B cell (primary cell): ENCODE measurements around the gene CHMP6. TPM values are rescaled to one million over a fixed set of nuclear protein-coding genes. Genes with fewer than 3 reads are reported as not detected.

Experiments
- ATAC-seq: fragments of 200-7000 bp; cut with Tn5 transposase; one replicate; pipeline ENCODE4 v1.10.0; 2021; ENCODE audit warnings: low read depth, mild to moderate bottlenecking, moderate number of reproducible peaks, moderate library complexity
- CTCF ChIA-PET: fragments of 350-600 bp; sonication (Branson Sonifier 250); formaldehyde crosslinking; loops from one replicate; lab custom pipeline; 2021; ENCODE audit warnings: antibody characterized with exemption, inconsistent platforms; lab: Charles Lee
- POLR2A ChIA-PET: fragments of 350-600 bp; sonication (Branson Sonifier 250); formaldehyde crosslinking; loops from one replicate; lab custom pipeline; 2021; ENCODE audit warnings: antibody characterized with exemption; lab: Charles Lee
- DNase-seq: peaks from one replicate; pipeline ENCODE4 v3.0.0; 2013
- H2AFZ ChIP-seq: 2 replicates; pipeline ENCODE4 v1.6.1; 2012; ENCODE audit warnings: mild to moderate bottlenecking, low read depth, low read length; ENCODE audit not compliant: insufficient read depth, poor library complexity, severe bottlenecking
- H3K27ac ChIP-seq, 2 donors: 1 replicate in 1 of 2; 2 replicates in 1 of 2; pipeline ENCODE4 v1.5.1; 2012 to 2013; ENCODE audit warnings: low read length in 2 of 2, mild to moderate bottlenecking in 2 of 2, moderate library complexity in 1 of 2
- H3K27me3 ChIP-seq, 4 experiments: fragments of 200-600 bp in 1 of 4; sonication (generic) in 1 of 4; replicated peaks in 1 of 4; 1 replicate in 2 of 4; 2 replicates in 2 of 4; pipeline versions ENCODE4 v1.6.1 to v1.7.0; 2013 to 2016; ENCODE audit warnings: low read length in 3 of 4, mild to moderate bottlenecking in 2 of 4, mixed read lengths in 1 of 4, moderate library complexity in 1 of 4; ENCODE audit not compliant: insufficient read depth in 4 of 4, control insufficient read depth in 3 of 4; ENCODE audit errors: control extremely low read depth in 1 of 4
- H3K36me3 ChIP-seq, 2 experiments: replicated peaks in 1 of 2; 1 replicate in 1 of 2; 2 replicates in 1 of 2; pipeline versions ENCODE4 v1.6.1 to v1.7.1; 2013; ENCODE audit warnings: low read length in 1 of 2; ENCODE audit not compliant: insufficient read depth in 2 of 2, control insufficient read depth in 1 of 2; ENCODE audit errors: control extremely low read depth in 1 of 2, extremely low read depth in 1 of 2
- H3K4me1 ChIP-seq, 2 donors: fragments of 200-600 bp in 1 of 2; sonication (generic) in 1 of 2; 1 replicate in 1 of 2; 2 replicates in 1 of 2; pipeline versions ENCODE4 v1.5.1 to v1.6.1; 2013 to 2017; ENCODE audit warnings: low read length in 2 of 2; ENCODE audit not compliant: control insufficient read depth in 2 of 2, insufficient read depth in 2 of 2
- H3K4me2 ChIP-seq: replicated peaks from 2 replicates; pipeline ENCODE3; 2012; ENCODE audit warnings: mild to moderate bottlenecking, low read depth, low read length; ENCODE audit not compliant: poor library complexity, severe bottlenecking
- H3K4me3 ChIP-seq, 5 experiments: fragments of 200-600 bp in 1 of 5; sonication (generic) in 1 of 5; 1 replicate in 3 of 5; 2 replicates in 2 of 5; pipeline versions ENCODE4 v1.5.1 to v1.7.0; 2011 to 2016; ENCODE audit warnings: low read length in 4 of 5, mild to moderate bottlenecking in 4 of 5, low read depth in 2 of 5, control low read depth in 1 of 5, moderate library complexity in 1 of 5; ENCODE audit not compliant: insufficient read depth in 1 of 5; ENCODE audit errors: control extremely low read depth in 1 of 5, extremely low read depth in 1 of 5
- H3K79me2 ChIP-seq: fragments of 200-600 bp; sonication (generic); one replicate; pipeline ENCODE4 v1.6.0; 2016; ENCODE audit warnings: low read length; ENCODE audit not compliant: control insufficient read depth, insufficient read depth
- H3K9ac ChIP-seq: fragments of 200-600 bp; sonication (generic); 2 replicates; pipeline ENCODE4 v1.6.1; 2017; ENCODE audit warnings: mild to moderate bottlenecking, low read length, moderate library complexity
- H3K9me3 ChIP-seq, 3 donors: one replicate each; pipeline versions ENCODE4 v1.6.1 to v1.7.1; 2013; ENCODE audit warnings: low read length in 2 of 3; ENCODE audit not compliant: control insufficient read depth in 2 of 3, insufficient read depth in 1 of 3; ENCODE audit errors: control extremely low read depth in 1 of 3
- H4K20me1 ChIP-seq: 2 replicates; pipeline ENCODE4 v1.6.0; 2012; ENCODE audit warnings: mild to moderate bottlenecking, low read length; ENCODE audit not compliant: insufficient read depth, control insufficient read depth, poor library complexity, severe bottlenecking
- H3K27ac Mint-ChIP-seq: one replicate; pipeline ENCODE4 v1.8.0; 2021; ENCODE audit warnings: mixed read lengths
- H3K27me3 Mint-ChIP-seq: one replicate; pipeline ENCODE4 v1.8.0; 2021; ENCODE audit warnings: mixed read lengths
- H3K4me1 Mint-ChIP-seq: one replicate; pipeline ENCODE4 v1.8.0; 2021; ENCODE audit warnings: mixed read lengths
- H3K4me3 Mint-ChIP-seq: one replicate; pipeline ENCODE4 v1.8.0; 2021; ENCODE audit warnings: mixed read lengths
- H3K9me3 Mint-ChIP-seq: one replicate; pipeline ENCODE4 v1.8.0; 2022; ENCODE audit warnings: mixed read lengths; ENCODE audit not compliant: insufficient read depth
- CTCF ChIP-seq: fragments of 200-600 bp; IDR thresholded peaks from one replicate; pipeline ENCODE4 v1.8.0; 2022; ENCODE audit warnings: antibody characterized with exemption, mild to moderate bottlenecking
- EZH2 ChIP-seq: IDR thresholded peaks from 2 replicates; pipeline ENCODE4 v1.6.1; 2012; ENCODE audit warnings: borderline replicate concordance, low read depth, mild to moderate bottlenecking, moderate library complexity, low read length; ENCODE audit not compliant: insufficient read depth, poor library complexity, severe bottlenecking
- WGBS: methylation state at CpG from one replicate; pipeline ENCODE4 v1.1.5; 2013; ENCODE audit warnings: missing lambda C conversion rate; ENCODE audit not compliant: insufficient coverage; 5-methylcytosine and 5-hydroxymethylcytosine counted together
- intact Hi-C: fragments of 100-400 bp; cut with micrococcal nuclease; formaldehyde crosslinking; loops from one replicate; pipeline ENCODE4 v1.10.0; 2022
- polyA plus RNA-seq: library from polyadenylated mRNA; depleted of rRNA; stranded (reverse); fragments of >200 nt; gene quantifications from 2 replicates; pipeline ENCODE4 v1.2.3, GENCODE V29; 2012
- total RNA-seq, 2 donors: library from RNA; stranded (reverse); fragments of 120-200 nt in 1 of 2; gene quantifications; 1 replicate in 1 of 2; 2 replicates in 1 of 2; pipeline versions ENCODE4 v1.2.3 to v1.2.4, GENCODE V29; 2013 to 2022

Gene CHMP6
- total and polyA plus RNA-seq, 2 donors (not counting 1 experiment from before 2014, with no cell fraction given), result 21.2 to 46.2 TPM

DNA sequence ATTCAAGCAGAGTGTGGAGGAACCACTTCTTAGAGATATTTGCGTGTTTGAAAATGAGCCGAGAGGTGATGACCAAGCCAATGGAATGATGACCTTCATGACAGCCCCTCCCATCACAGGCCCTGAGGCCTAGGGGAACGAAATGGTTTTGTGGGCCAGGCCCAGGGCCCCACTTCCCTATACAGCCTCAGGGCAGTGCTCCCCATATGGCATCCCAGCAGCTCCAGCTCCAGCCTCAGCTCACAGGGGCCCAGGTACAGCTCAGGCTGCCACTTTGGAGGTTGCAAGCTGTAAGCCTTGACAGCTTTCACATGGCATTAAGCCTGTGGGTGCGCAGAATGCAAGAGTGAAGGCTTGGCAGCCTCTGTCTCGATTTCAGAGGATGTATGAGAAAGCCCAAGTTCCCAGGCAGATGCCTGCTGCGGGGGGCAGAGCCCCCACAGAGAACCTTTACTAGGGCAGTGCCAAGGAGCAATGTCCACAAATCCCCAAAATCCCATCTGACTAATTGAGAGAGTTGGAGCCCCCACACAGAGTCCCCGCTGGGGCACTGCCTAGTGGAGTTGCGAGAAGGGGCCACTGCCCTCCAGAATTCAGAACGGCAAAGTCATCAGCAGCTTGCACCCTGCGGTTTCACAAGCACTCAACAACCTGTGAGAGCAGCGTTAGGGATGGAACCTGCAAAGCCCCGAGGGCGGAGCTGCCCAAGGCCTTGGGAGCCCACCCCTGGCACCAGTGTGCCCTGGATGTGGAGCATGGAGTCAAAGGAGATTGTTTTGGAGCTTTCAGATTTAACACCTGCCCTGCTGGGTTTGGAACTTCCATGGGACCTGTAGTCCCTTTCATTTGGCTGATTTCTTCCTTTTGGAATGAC lies 21.2 kb downstream of the CHMP6 start:
- Histone ChIP-seq H3K27me3 (peaks cover 0 to 7% (median 0%) of the 10 kb centered on the region in 4 experiments), H3K4me3 (no peak overlapping the region), H3K4me2 (no peak overlapping the region), H4K20me1 (no peaks in the 10 kb centered on the region), H3K79me2 (no peaks in the 10 kb centered on the region), H3K9ac (no peak overlapping the region), H2AFZ (no peak overlapping the region), H3K27ac (no peak overlapping the region), H3K9me3 (peaks cover 0 to 23% (median 8%) of the 10 kb centered on the region in 3 donors), H3K36me3 (no peaks in the 10 kb centered on the region), H3K4me1 (peaks cover 3 to 5% of the 10 kb centered on the region in 2 donors)
- H3K27me3 Mint-ChIP-seq, result peaks cover 4% of the 10 kb centered on the region
- H3K4me1 Mint-ChIP-seq, result peaks cover 6% of the 10 kb centered on the region
- H3K4me3 Mint-ChIP-seq, result no peak overlapping the region
- no peak overlapping the region for H3K27ac Mint-ChIP-seq
- no peak for DNase-seq
- ChIA-PET POLR2A (no interaction called here), CTCF (interaction anchor here (0.5 to 1.0 kb wide), 3 partner anchors 11 to 875 kb away, joined by 3 to 5 read pairs (median 3); no protein-coding TSS in a partner anchor)
- H3K9me3 Mint-ChIP-seq, result peaks cover 9% of the 10 kb centered on the region
- ATAC-seq, result no peak
- whole genome bisulfite sequencing, result 97% methylated on average over 13 of the region's 13 CpGs
- no peak for TF ChIP-seq EZH2
- no peak for TF ChIP-seq CTCF
- intact Hi-C loops, result no loop called here

- H3K27ac ChIP-seq, result no peak overlapping the region
- H3K9me3 Mint-ChIP-seq, result peaks cover 9% of the 10 kb centered on the region
- H3K27ac Mint-ChIP-seq, result no peak overlapping the region
- no peak overlapping the region for H3K4me2 ChIP-seq
- 48% methylated on average over 4 of the region's 6 CpGs for WGBS
- peaks cover 0 to 7% (median 0%) of the 10 kb centered on the region in 4 experiments for H3K27me3 ChIP-seq
- ChIA-PET CTCF (interaction anchor here (0.7 kb wide), 1 partner anchor 10 kb away, joined by 3 read pairs; no protein-coding TSS in a partner anchor), POLR2A (no interaction called here)
- H3K9me3 ChIP-seq, result peaks cover 0 to 23% (median 8%) of the 10 kb centered on the region in 3 donors
- H3K4me1 Mint-ChIP-seq, result peaks cover 15% of the 10 kb centered on the region
- H3K27me3 Mint-ChIP-seq, result peaks cover 4% of the 10 kb centered on the region
- H3K4me1 ChIP-seq, result peaks cover 8 to 13% of the 10 kb centered on the region in 2 donors
- H3K9ac ChIP-seq, result no peak overlapping the region
- H3K79me2 ChIP-seq, result no peaks in the 10 kb centered on the region
- DNase-seq, result no peak
- no peak overlapping the region for H3K4me3 Mint-ChIP-seq
- H2AFZ ChIP-seq, result no peak overlapping the region
- no peaks in the 10 kb centered on the region for H4K20me1 ChIP-seq
- TF ChIP-seq CTCF, result no peak
- no peak for TF ChIP-seq EZH2
- ATAC-seq, result no peak
- intact Hi-C loops, result no loop called here
- H3K36me3 ChIP-seq, result no peaks in the 10 kb centered on the region
- no peak overlapping the region for H3K4me3 ChIP-seq
Observed at GRCh38 chr17:81013642-81014041, 22.0 kb downstream of the CHMP6 start.
